Colon (tissue), 2 donors: Measurements from ENCODE around the gene PHC3.

Source experiments
- FAIRE-seq: peaks from 2 replicates; lab custom pipeline; 2012; peaks lifted over from hg19 to GRCh38; lab: Jason Lieb, UNC
- donor health status: control.
- donor health status: control.

The PHC3 gene

GRCh38 chr3:170043506-170043905, 138.0 kb downstream of the PHC3 start:
- FAIRE-seq = no peak

GRCh38 chr3:170040418-170040817, 141.1 kb downstream of the PHC3 start:
- FAIRE-seq = no peak

GRCh38 chr3:170038434-170039110, 143.0 kb downstream of the PHC3 start:
- FAIRE-seq = no peak
